SIG-M5 (cell line): ENCODE results near the gene SORCS2.

Experiments used
- DNase-seq: peaks from one replicate; lab custom pipeline; 2025; lab: John Stamatoyannopoulos, UW

SORCS2 gene

DNA sequence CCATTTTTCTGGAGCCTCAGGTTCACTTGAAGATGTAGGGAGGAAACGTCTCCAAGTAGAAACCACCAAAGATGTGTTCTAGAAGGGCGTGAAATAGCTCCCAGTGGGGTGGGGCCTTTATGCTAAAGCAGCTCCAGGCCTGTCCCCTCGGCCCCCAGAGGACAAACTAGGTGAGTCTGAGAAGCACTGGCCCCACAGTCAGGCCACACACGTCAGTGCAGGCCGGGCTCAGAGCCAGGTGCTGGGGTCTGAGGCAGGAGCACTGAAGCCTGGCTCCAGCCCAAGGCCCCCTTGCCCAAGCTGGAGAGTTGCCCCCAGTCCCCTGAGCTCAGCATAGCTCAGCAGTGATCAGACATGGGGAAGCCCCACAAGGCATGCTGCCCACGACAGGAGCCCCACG lies 337.7 kb downstream of the SORCS2 start:
- DNase-seq: no peak

DNA sequence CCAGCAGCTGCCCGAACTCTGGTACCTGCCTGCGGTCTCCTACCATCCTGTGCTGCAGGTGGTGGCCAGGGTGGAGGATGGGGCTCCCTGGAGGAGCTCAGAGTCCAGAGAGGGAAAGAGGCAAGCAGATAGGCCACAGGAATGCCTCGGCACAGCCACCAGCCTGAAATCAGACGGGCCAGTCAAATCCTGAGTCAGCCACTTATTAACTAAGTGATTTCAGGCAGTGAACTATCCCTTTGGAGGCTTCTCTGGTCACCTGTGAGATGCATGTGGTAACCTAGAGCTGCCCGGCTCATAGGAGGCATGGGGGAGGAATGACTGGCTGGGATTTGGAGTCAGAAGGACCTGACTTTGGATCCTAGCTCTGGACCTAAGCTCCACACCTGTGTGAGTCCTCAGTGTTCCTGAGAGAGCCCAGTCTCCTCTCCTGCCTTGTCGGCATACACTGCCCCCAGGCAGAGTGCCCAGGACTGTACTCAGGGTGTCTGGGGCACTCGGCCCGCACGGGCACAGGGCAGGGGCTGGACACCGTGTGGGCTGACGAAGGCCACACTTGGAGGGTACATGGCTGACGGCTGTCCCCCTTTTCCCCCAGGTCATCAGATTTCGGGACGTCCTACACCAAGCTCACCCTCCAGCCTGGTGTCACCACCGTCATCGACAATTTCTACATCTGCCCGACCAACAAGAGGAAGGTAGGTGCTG lies 338.7 kb downstream of the SORCS2 start:
- no peak for DNase-seq

- no peak for DNase-seq
Observed at GRCh38 chr4:7531640-7531994, 339.3 kb downstream of the SORCS2 start.

DNA sequence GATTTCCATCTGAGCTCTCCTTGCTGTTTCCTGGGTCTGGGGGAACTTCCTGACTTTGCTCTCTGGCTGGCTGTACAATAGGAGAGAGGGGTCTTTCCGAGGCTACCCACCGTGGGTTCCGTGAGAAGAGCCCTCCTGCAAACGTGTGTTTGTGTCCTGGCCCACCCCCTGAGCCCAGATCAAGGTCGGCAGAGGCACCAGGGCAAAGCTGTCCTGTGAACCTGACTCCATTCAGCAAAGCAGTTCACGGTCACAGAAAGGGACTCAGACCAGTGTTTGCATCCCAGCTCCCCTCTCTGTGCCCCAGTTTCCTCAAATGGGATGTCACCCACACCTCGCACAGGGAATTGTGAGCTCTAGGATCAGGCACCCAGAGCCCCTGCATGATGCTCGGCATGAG lies 339.7 kb downstream of the SORCS2 start:
- no peak for DNase-seq

GRCh38 chr4:7533267-7533666 lies 340.9 kb downstream of the SORCS2 start:
- no peak for DNase-seq

DNA sequence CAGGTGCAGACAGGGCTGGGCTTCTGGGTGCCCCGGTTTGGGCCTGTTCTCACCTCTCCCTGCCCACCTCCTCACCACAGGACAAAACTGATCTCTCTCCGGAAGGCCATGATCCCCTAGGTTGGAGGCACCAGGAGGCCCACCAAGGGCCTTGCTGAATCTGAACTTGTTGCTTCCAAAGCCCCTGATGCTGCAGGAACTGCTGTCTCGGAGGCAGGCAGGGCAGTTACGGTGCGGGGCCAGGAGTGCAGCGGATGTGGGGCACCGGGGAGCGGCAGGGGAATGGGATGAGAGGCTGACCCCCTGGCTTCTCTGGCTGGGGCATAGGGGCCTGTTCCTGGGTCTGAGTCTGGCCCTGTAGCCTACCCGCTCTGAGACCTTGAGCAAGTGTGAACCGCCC lies 342.8 kb downstream of the SORCS2 start:
- DNase-seq: no peak

- DNase-seq: no peak
Observed at GRCh38 chr4:7535619-7536018, 343.3 kb downstream of the SORCS2 start.

GRCh38 chr4:7536876-7537275 lies 344.5 kb downstream of the SORCS2 start:
- no peak for DNase-seq

DNA sequence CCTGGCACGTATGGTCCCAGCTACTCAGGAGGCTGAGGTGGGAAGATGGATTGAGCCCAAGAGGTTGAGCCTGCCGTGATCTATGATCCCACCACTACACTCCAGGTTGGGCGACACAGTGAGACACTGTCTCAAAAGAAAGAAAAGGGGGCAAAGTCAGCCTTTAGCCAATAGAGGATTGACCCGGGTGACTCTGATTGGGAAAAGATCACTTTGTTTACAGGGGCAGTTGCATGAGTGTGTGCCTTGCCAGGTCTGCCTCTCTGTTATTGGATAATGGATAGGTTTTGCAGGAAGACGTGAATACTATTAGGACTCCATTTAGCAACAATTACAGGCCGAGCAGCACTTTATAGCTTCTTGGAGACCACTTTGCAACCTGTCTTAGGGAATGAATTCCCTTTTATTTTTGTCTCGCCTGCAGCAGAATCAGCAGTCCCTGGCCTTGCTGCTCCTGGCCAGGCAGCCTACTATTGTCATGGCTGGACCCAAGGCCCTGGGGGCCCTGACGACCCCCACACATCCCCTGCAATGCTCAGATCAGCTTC lies 345.6 kb downstream of the SORCS2 start:
- no peak for DNase-seq

DNA sequence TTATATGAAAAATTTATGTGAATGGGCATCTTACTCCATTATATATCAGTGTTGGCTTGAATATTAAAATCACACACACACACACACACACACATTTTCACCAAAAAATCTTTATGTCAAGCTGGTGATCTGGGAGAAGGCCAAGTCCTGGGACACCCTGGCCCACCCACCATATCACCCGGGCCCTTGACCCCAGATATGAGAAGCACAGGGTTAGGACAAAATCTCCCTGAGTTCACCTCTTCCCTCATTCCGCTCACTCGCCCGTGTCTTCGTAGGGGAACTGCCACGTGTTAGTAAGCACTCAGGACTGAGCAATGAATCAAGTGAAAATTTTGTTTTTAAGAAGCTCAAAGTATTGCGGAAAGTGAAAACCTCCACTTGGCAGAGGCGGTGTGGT lies 346.2 kb downstream of the SORCS2 start:
- DNase-seq: no peak

DNA sequence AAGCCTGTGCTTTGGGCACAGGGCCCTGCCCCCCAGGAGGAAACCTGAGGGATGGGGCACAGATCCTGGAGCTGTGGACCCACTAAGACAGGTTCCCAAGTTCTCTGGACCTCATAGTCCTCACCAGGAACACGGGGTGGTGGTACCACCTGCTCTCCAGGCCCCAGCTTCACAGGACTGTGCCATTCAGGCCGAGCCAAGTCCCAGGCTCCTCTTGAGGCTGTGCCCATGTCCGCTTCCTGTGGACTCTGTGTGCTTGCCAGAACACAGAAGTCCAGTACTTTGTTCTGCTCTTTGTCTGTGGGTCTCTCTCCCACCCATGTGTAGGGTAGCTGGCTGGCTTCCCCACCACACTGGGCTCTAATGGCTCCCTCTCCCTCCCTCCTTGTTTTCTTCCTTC lies 346.8 kb downstream of the SORCS2 start:
- no peak for DNase-seq

- no peak for DNase-seq
Observed at GRCh38 chr4:7539659-7540058, 347.3 kb downstream of the SORCS2 start.

DNA sequence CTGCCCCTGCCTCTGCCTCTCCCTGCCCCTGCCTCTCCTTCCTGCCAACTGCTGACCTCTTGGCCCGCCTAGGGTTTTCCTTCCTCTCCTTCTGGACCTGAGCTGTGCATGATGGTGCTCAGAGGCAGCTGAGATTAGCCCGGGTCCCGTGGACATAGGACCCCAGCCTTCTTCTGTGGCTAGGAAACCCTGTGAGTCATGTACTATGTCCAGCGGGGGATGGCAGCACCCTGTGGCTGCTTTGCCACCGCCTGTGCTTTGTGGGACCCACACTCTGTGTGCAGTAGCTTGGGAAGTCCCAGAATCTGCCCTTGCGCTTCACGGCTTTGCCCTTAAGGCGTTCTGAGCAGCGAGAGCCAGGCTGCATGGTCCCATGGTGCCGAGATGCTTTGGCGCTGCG lies 347.9 kb downstream of the SORCS2 start:
- no peak for DNase-seq

DNA sequence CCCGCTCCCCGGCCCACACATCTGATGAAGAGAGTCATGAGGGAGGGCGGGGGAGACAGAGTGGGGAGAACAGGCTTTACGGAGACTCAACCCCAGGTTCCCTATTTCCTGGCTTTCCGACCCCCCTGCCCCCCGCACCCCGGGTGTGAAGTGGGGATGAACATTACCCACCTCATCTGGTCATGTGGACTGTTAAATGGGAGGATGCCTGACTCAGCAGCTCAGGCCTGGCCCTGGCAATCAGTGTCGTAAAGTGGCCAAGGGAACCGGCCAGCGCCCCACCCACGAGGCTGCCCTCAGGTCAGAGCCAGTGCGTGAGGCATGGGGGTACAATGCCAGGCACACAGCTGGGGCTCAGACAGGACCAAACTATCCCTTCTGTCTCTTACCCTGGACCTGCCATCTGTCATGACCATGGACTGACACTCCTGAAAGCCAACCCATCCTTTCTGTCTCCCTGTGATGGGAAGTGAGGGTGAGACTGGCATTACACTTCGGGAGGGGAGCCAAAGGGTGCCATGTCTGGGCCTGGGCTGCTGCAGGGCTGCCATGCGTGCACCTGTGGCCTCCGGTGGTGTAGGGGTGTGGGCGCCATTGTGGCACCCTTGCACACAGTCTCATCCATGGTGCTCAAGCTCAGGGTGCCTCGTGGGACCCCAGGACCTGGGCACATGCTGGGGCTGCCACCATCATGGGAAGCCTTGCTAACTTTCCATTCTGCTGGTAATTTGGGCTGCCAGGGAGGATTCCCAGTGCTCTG lies 348.5 kb downstream of the SORCS2 start:
- DNase-seq: no peak

DNA sequence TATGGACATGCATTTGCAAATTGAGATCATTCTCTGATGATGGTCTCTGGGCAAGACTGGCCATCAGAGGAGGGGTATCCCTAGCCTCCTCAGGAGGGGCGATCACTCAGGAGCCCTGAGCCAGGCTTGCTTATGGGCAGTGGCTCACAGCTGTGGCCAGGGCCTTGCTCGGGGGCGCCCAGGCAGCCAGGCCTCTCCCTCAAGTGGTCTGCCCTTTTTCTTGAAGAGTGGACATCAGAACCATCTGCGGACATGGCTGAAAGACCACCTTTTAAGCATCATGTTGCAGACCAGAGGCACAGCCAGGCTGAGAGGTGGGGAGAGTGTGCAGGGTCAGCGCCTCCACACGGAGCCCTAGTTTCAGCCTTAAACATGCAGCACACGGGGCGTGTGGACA lies 349.1 kb downstream of the SORCS2 start:
- no peak for DNase-seq

DNA sequence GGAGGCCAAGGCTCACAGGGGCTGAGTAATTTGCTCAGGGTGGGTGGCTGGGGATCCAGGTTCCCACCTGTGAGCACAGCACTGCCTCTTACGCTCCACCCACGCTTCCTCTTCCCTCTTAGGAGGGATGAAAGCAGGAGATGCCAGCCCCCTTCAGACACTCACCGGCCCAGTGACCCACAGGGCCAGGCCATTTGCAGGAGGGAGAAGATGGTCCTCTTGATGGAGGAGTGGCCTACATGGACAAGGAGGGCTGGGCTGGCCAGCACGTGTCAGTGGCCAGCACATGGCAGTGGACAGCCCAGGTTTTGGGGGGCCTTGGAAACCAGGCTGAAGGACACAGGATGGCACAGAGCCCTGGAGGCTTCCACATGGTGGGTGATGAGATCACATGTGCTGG lies 350.4 kb downstream of the SORCS2 start:
- no peak for DNase-seq

DNA sequence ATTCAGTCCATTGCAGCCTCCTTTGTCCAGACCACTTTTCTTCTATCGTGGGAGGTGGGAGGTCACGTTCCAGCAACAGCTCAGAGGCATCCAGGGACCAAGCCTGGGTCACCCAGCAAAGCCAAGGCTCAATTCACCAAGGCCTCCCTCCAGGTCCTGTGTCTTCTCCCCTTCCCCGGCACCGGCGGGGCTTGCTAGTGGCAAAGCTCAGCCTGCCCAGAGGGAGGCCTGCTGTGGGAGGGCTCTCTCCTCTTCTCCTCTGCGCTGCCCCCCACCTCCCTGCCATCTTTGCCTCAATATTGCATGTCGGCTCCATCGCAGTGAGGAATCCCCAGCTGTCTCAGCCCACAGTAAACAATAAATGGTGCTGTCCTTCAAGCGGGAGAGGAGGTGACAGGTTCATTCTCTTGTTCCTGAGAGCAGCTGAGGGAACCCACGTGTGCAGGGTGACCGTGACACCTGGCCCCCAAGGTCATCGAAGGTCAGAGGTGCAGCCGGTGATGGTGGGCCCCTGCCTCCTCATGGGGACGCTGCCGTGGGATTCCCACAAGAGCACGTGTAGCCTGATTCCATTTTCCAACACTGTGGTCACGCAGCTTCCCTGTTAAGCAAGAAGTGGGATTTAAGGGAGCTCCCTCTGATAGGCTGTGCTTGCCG lies 353.9 kb downstream of the SORCS2 start:
- no peak for DNase-seq

DNA sequence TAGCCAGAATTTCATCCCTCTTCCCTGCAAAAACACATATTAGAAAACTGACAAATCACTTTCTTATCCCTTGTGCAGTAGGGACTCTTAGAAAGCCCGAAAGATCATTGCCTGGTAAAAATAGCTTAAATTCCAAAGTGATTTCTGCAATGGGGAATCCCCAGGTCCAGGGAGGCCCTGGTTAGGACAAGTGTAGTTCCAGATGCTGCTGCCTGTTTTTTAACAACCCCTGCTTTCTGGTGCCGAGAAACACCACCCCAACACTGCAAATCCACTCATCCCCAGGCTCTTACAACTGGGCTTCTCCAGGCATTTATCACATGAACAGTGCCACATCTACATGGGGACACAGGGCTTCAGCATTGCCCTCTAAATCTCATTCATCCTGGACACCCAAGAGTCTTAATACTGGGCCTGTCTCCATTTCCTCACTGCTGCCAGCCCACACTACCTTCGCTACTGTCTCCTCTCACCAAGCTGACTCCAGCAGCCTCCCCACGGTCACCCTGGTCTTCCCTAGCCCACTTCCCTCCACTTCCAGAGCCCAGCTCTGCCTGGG lies 354.6 kb downstream of the SORCS2 start:
- DNase-seq: no peak

GRCh38 chr4:7547368-7548040 lies 355.2 kb downstream of the SORCS2 start:
- no peak for DNase-seq

DNA sequence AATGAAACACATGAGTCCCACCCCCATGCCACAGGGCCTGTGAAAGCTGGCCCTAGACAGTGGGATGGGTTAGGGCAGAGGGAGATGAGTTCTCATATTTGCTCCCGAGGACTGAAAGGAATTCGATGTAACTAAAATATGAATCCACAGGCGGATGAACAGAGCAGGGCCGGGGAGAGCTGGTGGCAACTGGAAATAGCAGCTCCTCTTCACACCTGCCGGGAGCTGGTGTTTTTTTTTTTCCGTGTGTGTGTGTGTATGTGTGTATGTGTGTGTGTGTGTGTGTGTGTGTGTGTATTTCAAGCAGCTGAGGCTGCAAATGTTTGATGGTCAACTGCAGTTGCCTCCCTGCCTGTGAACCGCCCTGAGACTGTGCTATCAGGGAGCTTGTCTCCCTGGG lies 357.5 kb downstream of the SORCS2 start:
- DNase-seq: no peak

- no peak for DNase-seq
Observed at GRCh38 chr4:7552466-7552865, 360.1 kb downstream of the SORCS2 start.

DNA sequence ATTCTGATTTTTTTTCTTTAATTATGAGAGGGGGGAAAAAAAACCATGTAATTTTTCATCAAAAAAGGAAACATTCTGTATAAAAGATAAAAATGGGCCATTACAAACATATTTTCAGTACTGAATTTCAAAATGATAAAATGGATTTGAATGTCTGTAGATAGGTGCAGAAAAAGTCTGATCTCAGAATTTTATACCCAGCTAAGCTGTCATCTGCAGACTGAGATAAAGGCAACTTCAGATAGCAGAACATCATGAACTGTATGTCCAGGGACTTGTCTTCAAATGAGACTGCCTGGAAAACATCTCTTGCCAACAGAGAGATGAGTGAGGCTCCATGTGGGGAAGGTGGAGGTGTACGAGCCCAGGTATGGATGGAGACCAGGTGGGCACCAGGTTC lies 360.9 kb downstream of the SORCS2 start:
- no peak for DNase-seq
